DMS153 treated with DMSO at 0.1 percent for 48 hours (cell line): ENCODE results near the gene TOR2A.
"Not testable (repeated sequence)": the region's sequence is repeated elsewhere in the genome, so short reads cannot be mapped to it uniquely, and the experiment has no call there.

Experiments used
- DNase-seq: peaks from one replicate; lab custom pipeline; 2025; ENCODE audit not compliant: unreplicated experiment; lab: John Stamatoyannopoulos, UW

TOR2A gene

DNA sequence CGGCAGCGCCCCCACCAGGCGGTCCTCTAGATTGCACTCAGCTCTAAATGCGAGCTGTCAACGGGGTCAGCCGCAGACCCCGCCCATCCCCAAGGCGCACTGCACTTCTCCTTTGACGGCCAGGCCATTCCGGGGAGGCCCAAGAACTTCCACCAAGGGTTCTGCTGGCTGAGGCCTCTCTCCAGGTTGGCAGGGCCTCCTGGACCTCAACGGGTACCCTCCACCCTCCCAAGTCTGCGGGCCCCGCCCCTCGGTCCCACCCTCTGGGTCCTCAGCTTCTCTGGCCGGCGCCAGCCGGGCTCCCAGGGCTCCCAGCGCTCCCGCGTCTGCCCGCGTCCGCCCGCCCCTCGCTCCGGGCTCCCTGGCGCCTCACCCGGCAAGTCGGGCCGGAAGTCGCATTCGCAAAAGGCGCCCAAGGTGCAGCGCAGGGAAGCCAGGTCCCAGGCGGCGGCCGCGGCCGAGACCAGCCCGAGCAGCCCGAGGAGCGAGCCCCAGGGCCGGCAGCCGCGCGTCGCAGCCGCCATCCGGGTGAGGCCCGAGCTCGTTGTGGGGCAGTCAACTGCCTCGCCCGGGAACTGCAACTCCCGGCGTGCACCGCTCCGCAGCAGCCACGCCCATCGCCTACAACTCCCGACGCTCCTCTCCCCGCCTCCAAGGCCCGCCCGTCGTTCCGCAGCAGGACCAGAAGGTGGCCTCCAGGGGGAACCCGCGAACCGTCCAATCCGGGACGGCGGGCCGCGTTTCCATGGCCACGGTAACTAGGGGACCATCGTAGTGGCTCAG lies at the start of gene TOR2A:
TOR2A (minus strand) TSS at position 548 of the 783 bp plus-strand sequence; CDS start at position 524, 24 bp downstream.
- peak; percentile 96 for DNase-seq

- no peak for DNase-seq
These were observed 48.3 kb upstream of the TOR2A start for GRCh38 chr9:127783111-127784008.

- DNase-seq: no peak
These were observed 46.7 kb upstream of the TOR2A start for GRCh38 chr9:127781806-127782205.

DNA sequence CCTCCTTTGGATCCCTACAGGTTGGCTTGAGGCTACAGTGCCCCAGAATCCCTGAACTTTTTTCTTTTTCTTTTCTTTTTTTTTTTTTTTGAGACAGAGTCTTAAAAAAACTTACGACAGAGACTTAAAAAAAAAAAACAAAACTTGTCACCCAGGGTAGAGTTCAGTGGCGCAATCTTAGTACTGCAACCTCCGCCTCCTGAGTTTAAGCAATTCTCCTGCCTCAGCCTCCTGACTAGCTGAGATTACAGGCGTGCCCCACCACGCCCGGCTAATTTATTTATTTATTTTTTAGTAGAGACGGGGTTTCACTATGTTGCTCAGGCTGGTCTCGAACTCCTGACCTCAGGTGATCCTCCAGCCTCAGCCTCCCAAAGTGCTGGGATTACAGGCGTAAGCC lies 45.8 kb upstream of the TOR2A start:
- DNase-seq: not testable (repeated sequence)

GRCh38 chr9:127780126-127780885 lies 45.2 kb upstream of the TOR2A start:
- no peak for DNase-seq

GRCh38 chr9:127779136-127779981 lies 44.3 kb upstream of the TOR2A start:
- DNase-seq: no peak

DNA sequence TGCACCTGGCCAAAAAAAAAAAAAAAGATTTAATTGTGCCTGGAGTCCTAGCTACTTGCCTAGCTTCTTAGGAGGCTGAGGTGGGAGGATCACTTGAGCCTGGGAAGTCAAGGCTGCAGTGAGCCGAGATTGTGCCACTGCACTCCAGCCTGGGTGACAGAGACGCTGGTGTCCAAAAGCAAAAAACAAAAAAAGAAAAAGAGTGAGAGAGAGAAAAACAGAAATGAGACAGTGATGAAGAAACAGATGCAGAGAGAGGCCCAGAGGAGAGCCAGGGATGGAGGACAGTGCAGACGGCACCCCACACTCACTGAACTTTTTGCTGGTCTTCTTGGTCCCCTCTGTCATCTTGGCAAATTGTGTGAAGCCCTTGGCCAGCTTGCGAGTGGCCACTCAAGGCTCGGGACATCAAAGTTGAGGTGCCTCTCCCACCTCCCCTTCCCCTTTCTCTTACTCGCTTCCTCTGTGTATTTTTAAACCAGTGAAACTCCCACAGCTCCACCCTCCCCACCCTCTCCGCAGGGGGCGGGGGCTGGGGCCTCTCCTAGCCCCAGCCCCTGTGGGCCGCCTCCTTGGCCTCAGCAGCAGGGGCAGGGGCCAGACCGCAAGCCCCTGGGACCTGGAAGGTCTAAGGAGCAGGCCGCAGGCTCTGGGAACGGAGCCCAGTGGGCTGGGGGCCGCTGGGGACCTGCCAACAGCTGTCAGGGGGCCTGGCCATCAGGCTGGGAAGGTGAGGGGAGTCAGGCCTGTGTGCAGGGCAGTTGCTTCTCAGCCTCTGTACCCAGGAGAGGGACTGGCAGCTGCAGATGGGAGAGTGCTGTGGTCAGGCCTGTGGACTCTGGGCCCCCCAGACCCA lies 43.4 kb upstream of the TOR2A start, which contains the start of gene SH2D3C:
SH2D3C (minus strand) TSS at position 387 of the 856 bp plus-strand sequence; CDS start at position 348, 39 bp downstream.
- no peak for DNase-seq

GRCh38 chr9:127777368-127777980 lies 42.4 kb upstream of the TOR2A start:
- DNase-seq: no peak

DNA sequence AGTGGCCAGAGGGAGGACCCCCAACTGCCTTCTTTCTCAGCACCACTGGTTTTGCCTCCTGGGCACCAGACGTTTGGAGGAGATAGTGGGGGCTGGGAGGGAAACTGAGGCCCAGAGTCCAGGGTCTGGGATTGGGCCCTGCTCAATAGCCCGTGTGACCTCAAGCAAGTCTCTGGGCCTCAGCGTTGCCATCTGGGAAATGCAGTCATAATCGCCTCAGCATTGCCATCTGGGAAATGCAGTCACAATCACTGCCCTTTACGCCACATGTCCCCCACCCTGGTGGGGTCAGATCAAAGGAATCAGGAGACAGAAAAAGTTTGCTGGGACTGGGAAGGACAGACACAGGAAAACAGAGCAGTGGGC lies 41.8 kb upstream of the TOR2A start:
- DNase-seq: no peak

DNA sequence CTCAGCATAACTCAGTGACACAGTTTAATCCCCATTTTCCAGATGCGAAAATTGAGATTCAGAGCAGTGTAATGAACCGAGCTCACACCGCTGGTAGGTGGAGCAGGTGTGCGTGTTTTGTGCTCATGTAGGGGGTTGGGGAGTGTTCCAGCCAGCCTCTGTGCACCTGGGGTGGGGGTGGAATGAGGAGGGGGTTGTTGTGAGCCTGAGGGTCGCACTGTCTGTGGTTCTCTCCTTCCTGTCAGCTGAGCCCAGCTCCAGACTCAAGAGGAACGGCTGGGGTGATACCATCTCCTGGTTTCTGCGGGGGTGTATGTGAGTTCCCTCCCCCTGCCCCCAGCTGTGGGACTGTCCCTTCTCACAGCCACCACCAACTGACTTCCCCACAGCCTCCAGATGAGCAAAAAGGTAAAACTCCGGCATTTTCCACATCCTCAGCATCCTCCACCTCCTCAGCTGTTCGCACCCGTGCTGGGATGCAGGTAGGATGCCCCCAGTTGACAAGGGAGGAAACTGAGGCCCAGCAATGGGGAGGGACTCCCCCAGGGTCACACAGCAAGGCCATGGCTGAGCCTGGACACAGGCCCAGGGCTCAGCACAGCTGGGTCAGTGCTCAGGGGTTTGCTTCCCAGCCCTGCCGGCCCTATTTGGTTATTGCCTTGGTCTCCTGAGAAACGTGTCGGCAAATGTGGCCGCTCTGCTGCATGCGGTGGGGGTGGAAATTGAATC lies 41.3 kb upstream of the TOR2A start:
- DNase-seq: no peak

GRCh38 chr9:127773981-127774380 lies 38.9 kb upstream of the TOR2A start:
- DNase-seq: no peak

- no peak for DNase-seq
These were observed 38.2 kb upstream of the TOR2A start for GRCh38 chr9:127773272-127773671.

DNA sequence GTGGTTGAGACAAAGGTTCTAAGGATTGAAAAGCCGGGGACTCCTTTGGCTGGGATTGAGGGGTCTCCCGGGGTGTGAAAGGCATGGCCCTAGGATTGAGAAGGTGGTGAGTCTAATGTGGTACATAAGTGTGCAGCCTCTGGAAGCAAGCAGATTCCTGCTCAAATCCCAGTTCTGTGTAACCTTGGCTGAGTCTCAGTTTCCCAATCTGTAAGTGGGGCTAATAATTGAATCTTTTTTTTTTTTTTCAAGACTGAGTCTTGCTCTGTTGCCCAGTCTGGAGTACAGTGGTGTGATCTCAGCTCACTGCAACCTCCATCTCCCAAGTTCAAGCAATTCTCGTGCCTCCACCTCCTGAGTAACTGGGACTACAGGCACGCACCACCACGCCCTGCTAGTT lies 37.5 kb upstream of the TOR2A start:
- no peak for DNase-seq

DNA sequence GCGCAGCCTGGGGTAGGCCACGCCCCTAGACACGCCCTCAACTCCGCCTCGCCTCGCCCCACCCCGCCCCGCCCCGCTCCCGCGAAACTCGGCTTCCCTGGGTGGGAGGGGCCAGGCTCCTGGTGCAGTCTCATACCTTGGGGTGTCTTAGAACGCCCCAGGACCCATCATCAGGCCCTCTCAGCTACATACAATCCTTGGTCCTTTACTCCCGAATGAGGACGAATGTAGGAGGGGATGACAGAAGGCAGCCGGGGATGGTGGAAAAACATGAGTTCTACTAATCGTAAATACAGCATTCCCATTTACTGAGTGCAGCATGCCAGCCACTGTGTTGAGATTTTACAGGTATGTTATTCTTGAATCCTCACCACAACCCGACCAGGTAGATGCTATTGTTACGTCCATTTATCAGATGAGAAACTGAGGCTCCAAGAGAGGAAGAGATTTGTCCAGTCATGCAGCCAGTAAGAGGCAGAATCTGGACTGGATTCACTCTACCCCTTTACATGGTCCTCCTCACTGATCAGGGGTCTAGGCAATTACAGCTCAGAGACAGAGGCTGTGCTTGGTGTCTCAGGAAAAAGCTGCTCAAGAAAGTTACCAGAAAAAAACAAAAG lies 36.6 kb upstream of the TOR2A start:
- DNase-seq: no peak

- peak; percentile 93 for DNase-seq
These were observed 35.9 kb upstream of the TOR2A start for GRCh38 chr9:127770905-127771569.

- no peak for DNase-seq
These were observed 35.5 kb upstream of the TOR2A start for GRCh38 chr9:127770583-127770904.

DNA sequence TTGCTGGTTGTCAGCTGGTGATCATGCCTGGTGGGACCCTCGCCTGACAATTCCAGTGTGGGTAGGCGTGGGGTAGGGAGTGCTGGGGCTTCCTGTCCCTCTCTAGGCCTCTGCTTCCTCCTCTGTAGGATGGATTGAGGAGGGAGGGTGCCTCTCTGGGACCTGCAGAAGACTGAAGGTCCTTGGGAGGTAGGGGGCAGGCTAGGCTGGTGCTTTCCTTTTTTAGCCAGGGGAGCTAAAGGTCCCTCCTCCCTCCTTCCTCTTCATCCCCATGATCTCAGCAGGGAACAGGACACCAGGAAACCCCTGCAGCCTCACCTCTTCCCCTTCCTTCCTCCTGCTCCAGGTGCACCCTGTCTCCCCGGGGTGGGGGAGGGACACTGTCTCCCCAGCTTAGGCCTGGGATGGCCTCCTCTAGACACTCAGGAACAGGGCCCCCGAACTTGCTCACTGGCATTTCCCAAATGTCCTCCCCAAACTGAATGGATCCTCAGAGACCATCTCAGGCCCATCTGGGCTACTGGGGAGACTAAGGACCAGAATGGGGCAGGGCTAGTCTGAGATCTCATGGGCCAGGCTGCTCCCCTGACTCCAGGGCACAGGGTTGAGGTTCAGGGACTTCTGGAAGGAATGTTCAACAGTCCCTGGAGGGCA lies 35.0 kb upstream of the TOR2A start:
- DNase-seq: no peak
